Measurements from ENCODE around the gene TMEM54.

Gene TMEM54

DNA sequence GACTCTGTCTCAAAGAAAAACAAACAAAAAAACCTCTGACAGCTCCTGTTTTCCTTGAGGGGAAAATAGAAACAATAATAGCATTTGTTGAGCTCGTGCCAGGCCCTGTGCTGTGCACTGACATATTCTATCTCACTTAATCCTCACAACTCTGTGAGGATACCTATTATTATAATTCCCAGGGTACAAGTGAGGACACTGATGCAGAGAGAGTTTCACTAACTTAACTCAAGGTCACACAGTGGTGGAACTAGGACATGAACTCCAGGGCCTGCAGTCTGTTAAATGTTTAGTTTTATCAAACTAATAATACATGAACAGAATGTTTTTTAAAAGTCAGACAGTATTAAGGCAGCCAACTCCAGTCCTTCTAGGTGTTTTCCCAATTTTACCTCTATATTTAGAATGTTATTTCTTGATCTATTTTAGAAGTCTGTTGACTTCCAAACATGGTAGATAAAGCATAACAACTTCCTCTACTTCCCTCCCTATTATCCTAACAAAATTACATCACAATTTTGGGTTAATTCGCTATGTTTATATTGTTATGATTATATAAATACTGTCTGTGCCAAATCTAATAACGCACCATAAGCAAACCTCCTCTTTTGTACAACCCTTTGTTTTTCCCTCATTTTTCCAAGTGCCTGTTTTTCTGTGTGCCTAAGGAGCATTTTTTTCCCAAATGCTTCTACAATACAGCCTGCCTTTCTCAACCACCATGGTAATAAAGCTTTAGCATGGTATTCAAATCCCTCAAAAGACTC is 35.4 kb downstream of the TMEM54 start:
- in situ Hi-C loops (cut with MboI; ENCODE audit: low pct_unique_long_range_greater_than_20kb, low sequenced_read_pairs, unreplicated experiment): no loop called here
- DNase-seq (ENCODE audit: low spot score): no peak
- TF ChIP-seq, protein P1, sequence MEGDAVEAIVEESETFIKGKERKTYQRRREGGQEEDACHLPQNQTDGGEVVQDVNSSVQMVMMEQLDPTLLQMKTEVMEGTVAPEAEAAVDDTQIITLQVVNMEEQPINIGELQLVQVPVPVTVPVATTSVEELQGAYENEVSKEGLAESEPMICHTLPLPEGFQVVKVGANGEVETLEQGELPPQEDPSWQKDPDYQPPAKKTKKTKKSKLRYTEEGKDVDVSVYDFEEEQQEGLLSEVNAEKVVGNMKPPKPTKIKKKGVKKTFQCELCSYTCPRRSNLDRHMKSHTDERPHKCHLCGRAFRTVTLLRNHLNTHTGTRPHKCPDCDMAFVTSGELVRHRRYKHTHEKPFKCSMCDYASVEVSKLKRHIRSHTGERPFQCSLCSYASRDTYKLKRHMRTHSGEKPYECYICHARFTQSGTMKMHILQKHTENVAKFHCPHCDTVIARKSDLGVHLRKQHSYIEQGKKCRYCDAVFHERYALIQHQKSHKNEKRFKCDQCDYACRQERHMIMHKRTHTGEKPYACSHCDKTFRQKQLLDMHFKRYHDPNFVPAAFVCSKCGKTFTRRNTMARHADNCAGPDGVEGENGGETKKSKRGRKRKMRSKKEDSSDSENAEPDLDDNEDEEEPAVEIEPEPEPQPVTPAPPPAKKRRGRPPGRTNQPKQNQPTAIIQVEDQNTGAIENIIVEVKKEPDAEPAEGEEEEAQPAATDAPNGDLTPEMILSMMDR (IDR thresholded peaks at IDR 0.05; ENCODE audit: extremely low read depth, insufficient read depth, missing control alignments): no peak

DNA sequence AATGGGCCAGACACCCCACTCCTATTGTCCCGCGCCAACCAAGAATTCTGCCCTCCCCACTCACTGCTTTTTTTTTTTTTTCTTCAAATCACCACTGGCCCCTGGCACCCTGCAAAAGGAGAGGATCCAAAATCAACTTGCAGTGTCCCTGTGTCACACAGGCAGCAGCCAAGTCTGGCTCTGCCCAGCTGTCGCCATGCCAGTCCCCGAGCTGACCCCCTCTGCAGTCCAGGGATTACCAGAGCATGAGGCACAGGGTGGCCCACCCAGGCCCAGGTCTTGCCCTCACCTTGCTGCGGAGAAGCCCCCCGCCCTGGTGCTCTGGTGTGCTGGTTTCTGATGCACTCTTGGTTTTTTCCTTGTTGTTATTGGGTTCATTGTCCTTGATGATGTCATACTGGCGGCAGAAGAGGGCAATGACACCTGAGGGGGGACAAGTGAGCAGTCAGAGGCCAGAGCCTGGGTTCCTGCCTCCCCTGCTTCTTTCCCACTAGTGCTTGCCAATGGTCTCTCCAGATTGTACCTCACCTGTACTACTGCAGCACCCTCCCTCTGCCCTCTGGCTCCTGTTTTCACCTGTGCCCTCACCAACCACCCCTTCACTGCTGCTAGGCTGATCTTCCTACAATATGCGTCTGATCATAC is 36.7 kb downstream of the TMEM54 start:
- in situ Hi-C loops (cut with MboI; ENCODE audit: low pct_unique_long_range_greater_than_20kb, low sequenced_read_pairs, unreplicated experiment): no loop called here
- TF ChIP-seq, protein P1 (IDR thresholded peaks at IDR 0.05; ENCODE audit: extremely low read depth, insufficient read depth, missing control alignments): no peak
- DNase-seq (ENCODE audit: low spot score): no peak

DNA sequence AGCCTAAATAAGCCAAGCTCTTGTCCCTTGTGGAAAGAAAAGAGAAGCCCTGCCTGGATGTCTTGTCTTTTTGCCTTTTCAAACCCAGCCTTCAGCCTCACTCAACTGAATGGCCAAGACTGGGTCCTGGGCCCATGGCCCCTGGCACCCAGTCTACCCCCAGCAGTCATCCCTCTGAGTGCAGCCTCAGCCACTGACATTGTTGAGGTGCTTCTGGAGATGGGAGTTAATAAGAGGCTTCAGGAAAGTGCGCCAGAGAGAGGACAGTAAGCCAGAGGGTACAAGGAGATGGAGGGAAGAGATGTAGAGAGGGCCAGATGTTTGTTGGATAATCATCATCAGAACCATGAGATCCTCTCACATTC is 37.3 kb downstream of the TMEM54 start:
- in situ Hi-C loops (cut with MboI; ENCODE audit: low pct_unique_long_range_greater_than_20kb, low sequenced_read_pairs, unreplicated experiment): no loop called here
- DNase-seq (ENCODE audit: low spot score): no peak
- TF ChIP-seq, protein P1 (IDR thresholded peaks at IDR 0.05; ENCODE audit: extremely low read depth, insufficient read depth, missing control alignments): no peak

DNA sequence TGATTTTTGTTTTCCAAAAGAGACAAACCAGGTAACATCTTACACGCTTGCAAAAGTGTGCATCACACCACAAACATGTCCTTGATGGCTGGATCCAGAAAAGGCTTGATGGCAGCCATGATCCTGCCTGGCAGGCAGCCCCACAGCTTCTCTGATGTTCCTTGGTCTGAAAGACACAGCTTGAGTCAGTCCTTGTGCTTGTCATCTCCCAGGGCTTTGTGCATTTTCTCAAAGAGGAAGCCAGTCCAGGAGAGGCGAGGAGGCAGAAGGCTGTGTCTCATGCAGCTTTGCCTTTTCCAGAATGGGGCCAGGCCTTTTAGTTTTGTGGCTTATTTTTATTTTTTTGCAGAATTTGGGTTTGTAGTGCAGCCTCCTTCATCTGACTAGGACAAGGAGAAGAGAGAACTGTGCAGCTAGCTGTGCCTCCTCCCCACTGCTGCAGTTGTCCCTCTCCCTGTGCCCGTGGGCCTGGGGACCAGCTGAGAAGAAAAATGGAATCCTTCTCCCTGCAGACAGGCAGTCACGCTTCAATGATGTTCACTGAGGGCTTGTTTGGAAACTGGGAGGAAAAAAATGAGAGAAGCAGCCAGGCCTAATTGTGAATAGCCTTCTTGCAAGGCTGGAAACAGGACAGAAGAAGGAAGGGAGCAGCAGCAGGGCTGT is 37.8 kb downstream of the TMEM54 start:
- in situ Hi-C loops (cut with MboI; ENCODE audit: low pct_unique_long_range_greater_than_20kb, low sequenced_read_pairs, unreplicated experiment): no loop called here
- no peak for DNase-seq (ENCODE audit: low spot score)
- TF ChIP-seq, protein P1 (IDR thresholded peaks at IDR 0.05; ENCODE audit: extremely low read depth, insufficient read depth, missing control alignments): no peak

DNA sequence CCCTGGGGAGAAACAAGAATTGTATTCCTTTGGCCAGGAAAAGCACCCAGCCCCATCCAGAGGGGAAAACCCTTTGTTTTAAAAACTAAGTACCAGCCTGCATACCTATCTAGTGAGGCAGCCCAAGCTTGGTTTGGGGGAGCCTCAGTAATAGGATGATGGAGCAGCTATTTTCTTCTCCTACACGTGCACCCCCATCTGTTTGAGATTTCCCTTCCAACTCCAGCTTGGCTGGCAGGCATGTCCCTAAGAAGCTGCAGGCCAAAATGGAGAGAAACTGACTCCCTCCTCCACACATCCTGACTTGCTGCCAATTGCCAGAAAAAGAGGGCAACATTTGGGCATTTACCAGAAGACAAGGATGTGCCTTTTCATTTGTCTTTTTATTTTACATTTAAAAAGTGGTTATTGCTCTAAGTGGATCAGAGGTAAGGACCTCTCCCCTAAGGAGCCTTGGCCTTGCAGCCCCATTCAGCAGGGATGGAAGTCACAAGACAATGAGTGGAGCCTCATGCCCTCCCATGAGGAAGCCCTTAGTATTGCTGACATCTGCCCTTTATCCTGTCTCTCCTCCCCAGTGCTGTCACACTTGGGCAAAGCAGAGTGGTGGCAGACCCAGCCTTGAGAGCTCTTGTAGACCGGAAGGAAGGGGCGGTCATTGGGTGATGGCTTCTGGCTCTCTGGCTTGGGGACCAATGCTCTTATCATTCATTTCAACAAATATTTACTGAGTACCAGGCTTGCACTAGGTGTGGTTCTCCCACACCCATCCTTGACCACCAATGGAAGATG is 39.1 kb downstream of the TMEM54 start:
- DNase-seq (ENCODE audit: low spot score): no peak
- TF ChIP-seq, protein P1 (IDR thresholded peaks at IDR 0.05; ENCODE audit: extremely low read depth, insufficient read depth, missing control alignments): no peak
- in situ Hi-C loops (cut with MboI; ENCODE audit: low pct_unique_long_range_greater_than_20kb, low sequenced_read_pairs, unreplicated experiment): no loop called here

DNA sequence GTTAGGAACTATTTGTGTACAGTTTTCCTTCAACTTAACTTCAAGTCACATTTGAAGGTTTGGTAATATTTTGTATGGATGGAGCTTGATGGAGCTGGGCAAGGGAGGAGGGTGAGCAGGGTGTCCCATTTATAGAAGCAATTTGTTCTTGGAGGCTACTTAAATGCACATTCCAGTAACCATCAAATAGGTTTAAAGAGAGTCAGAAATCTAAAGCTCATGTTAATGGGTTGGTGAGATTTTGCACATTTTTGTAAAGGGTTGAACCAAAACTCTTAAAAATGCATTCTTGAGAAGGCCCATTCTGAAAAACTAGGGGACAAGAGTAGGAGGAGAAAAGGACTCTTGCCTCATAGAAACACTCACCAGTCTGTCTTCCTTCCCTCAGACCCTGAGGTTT is 40.6 kb downstream of the TMEM54 start:
- TF ChIP-seq, protein P1 (IDR thresholded peaks at IDR 0.05; ENCODE audit: extremely low read depth, insufficient read depth, missing control alignments): no peak
- in situ Hi-C loops (cut with MboI; ENCODE audit: low pct_unique_long_range_greater_than_20kb, low sequenced_read_pairs, unreplicated experiment): no loop called here
- no peak for DNase-seq (ENCODE audit: low spot score)

Measured in GM13977 (cell line).